Activated CD8-positive, alpha-beta memory T cell treated with anti-CD3 and anti-CD28 coated beads, Interleukin-2, amount 50 U/mL, for 1 hour (primary cell): ENCODE results near the gene LRRC75A.
"Not testable (repeated sequence)": the region's sequence is repeated elsewhere in the genome, so short reads cannot be mapped to it uniquely, and the experiment has no call there.

Source experiments
- DNase-seq: peaks from one replicate; pipeline ENCODE4 v3.0.0-alpha.2; 2020; ENCODE audit errors: extremely low read depth

The LRRC75A gene

DNA sequence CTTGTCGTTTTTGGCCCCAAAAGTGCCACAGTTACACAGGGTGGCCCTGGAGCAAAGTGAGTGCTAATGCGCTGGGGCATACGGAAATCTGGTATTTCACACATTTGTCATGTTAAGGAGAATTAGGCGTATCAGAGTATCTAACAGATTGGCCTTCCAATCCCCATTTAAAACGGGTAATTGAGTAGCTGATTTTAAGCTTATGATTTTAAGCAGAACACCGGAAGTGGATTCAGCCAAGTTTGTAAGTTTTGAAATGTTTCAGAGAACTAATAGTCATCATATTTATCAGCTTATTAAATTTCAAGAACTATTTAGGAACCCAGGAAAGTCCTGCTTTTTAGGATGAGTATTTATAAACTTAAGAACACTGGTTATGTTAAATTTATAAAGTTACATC is 19.5 kb downstream of the LRRC75A start:
- DNase-seq: no peak

DNA sequence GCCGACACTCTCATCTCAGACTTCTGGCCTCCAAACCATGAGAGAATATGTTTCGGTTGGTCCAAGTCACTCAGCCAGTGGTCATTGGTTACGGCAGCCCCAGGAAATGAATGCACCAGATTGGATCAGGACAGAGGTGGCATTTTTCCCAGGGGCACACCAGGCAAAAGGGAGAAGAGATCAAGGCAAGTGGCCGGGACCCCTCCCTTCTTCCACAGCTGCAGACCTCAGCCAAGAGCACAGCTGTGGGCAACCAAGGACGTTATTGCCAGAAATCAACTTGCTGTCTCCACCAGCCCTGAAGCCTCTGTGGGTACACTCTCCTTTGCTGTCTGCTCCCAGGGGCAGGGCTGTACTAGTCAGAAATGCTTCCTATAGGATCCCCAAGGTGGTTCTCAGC is 20.7 kb downstream of the LRRC75A start:
- no peak for DNase-seq

DNA sequence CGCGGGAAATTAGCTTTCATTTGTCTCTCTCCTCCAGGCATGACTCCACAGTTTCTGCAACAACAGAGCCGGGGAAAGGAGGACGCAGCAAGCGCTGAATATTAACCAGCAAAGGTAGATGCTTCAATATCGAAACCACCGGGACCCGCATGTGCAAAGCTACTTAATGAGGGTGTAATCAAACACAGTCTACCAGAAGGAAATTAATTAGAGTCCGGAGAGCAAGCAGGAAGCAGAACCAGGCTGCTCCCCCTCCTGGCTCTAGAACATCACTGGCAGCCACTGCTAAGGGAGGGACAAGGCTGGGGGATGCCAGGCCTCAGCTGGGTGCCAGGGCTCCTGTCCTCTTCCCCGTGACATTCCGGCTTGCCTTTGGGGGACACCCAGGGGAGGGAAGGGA is 21.7 kb downstream of the LRRC75A start:
- no peak for DNase-seq

DNA sequence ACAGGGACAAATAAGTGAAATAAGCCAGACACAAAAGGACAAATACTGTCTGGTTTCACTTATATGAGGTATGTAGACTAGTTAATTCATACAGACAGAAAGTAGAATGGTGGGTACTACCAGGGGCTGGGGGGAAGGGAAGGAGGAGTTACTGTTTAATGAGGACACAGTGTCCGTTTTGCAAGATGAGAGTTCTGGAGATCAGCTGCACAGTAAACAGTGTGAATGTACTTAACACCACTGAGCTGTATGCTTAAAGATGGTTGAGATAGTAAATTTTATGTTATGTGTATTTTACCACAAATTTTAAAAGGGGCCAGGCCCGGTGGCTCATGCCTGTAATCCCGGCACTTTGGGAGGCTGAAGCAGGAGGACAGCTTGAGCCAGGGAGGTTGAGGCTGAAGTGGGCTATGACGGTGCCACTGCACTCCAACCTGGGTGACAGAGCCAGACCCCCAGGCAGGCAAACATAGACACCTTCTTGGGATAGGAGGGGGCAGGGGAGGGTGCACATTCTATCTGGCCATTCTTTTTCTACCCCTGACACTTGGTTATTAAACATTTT is 23.5 kb downstream of the LRRC75A start:
- DNase-seq: no peak

DNA sequence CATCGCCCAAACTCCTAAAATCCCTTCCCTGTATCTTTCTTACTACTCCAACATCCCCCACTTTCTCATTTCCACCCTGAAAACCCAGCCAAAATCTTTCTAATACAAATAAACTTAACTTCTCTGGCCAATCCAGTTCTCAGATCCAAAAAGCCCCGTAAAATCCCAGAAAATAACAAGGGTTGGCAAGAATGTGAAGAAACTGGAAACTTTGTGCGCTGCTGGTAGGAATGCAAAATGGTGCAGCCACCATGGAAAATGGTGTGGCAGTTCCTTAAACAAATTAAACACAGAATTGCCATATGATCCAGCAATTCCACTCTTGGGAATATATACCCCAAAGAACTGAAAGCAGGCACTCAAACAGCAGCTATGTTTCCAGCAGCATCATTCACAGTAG is 24.1 kb downstream of the LRRC75A start:
- no peak for DNase-seq

DNA sequence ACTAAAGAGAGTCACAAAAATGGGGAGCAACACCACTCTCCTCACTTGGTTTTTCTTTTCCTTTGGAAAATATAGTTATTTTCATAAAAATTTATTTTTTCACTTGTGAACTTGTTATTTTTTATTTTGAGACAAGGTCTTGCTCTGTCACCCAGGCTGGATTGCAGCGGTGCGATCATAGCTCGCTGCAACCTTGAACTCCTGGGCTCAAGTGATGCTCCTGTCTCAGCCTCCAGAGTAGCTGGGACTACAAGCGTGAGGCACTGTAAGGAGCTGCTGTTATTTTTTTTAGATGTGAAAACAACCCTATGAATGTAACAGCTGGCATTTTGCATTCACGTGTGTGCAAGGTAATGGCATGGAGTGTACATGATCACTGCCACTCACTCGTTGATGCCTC is 24.9 kb downstream of the LRRC75A start:
- no peak for DNase-seq

DNA sequence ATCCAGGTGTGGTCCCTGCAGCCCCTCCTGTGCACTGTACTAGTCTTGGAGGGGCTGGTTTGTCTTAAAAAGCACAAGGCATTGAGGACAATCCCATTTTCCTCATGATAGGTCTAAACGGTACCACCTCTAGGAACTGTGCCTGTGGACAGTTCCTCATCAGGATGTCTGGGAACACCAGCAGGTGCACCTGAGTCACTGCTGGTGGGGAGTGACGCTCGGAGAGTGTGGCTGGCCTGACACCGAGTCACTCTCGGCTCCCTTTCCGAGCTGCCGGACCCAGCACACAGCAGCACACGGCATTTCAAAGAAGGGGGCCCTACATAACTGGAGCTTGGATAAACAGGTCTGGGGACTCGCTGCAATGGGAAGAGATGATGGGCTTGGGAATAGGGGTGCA is 25.6 kb downstream of the LRRC75A start:
- DNase-seq: no peak

DNA sequence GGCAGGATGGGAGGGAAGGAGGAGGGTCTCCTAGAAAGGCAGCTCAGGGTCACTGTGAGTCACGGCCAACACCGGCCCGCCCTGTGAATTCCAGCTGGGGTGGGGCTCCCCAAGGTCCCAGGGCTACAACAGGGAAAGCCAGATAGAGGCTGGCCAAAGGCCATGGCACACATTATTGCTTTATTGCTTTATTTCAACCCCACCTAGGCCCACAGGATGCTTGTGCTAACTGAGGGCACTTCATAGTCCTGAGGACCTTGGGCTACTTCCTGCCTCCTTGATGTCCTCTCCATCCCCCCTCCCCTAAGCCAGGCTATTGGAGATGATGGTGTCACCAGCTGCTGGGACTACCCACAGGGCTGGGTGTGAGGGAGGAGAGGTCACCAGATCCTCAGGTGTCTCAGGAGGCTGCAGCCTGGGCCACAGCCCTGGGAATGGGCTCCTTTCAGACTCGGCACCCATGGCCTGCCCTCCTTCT is 26.1 kb downstream of the LRRC75A start:
- no peak for DNase-seq

DNA sequence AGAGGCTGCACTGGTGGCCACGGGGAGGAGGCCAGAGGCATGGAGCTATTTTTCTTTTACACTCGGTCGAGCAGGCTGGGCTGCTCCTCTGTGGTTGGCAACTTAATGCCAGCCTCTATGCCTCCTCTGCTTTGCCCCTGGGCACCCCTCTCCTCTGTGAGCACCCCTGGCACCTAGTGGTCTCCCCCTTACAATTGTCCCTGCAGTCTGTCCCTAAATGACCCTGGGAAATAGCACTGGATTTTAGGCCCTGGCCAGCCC is 27.0 kb downstream of the LRRC75A start:
- DNase-seq: no peak

DNA sequence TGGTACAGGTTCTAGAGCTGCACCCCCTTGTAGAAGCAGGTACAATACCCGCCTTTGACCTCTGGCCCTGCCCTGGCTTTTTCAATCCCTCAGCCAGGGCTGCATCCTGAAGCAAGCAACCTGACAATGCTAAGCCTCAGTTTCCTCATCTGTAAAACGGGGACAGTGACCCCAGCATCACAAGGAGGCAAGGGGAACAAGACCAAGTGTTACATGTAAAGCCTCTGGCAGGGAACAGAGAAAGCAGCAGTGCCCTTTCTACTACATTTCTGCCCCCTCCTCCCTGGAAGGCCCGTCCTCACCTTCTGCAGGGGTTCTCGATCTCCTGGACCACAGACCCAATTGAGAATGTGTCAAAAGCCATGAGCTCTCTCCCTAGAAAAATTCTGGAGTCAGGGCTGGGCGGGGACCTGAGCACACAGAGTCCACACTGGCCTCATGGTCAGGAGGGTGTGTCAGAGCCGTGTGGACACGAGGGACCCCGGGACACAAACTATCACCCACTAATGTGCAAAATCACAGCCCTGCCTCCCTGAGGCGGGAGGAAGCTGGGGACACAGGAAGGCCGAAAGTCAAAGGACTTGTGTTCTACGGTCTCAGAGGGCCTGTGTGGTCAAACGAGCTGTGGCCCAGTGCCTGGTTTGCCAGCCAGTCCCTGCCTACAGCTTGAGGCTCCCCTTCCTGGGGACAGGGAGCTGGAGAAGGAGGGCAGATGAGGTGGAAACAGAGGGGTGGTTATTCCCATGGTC is 27.5 kb downstream of the LRRC75A start:
- no peak for DNase-seq

DNA sequence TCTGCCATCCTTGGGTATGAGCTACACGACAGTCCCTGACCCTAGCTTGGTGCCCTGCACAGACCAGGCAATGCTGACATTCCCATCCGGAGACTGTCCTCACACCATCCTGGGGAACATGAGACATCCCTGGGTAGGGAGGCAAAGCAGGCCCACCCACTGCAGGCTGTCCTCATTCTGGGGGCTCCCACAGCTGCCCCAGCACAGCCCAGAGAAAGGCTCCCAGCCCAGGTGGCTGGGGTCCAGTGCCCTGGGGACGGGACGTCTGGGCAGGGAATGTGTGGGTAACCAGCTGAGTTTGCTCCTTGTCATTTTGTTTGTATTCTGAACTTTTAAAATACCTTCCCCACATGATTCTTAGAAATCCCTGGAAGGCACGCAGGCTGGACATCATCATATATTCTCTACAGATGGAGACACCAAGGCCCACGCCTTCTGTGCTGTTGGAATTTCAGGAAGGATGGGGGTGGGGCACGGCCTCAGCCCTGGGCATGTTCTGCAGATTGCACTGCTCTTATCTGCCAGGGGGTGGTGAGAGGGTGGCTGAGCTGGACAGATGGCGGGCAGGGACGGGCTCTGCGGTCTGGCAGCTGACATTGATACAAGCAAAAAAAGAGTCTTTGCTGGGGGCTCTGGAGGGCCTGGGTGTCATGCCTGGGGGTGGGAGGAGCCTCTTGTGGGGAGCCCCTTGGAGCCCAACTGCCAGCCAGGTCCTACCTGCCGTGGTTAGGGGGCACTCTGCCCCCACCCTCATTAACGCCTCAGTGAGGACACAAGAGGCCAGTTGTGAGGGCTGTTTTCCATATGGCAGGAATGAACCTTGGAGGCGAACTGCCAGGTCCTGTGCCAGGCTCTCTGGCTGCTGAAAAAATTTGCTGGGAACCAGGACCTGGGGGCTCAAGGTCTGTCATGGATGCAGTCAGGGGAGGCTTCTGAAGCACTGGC is 28.4 kb downstream of the LRRC75A start:
- no peak for DNase-seq

DNA sequence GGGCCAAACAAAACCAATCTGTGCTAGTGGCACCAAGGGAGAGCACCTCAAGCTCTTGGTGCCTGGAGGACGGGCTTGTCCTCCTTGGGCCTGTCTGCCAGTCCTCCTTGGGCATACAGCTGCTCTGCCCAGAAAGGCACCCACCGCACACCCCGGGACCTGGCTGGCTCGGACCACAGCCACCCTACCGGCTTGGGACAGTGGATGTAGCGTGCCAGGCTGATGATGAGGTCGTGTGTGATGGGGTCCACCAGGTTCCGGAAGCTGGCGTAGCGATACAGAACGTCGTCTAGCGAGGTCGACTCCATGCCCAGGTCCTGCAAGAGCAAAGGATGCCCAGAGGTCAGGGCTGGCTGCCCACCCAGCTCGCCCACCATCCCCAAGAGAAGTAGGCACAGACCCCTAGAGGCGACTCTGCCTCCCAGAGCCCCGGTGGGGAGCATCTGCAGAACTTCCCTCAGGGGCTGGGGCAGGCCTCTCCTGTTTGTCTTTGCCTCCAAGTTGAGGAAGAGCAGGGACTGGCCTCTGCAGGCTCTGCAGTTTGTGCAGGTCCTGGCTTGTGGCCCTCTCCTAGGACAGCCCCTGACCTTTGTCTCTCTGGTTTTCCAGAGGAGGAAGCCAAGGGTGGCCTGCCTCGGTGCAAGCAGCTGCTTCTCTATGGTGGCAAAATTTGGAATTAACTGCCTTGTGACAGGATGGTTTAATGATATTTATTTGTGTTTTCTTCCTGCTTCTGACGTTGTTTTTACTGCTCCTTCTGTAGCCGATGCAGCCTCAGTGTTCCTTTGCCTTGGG is 29.7 kb downstream of the LRRC75A start:
- no peak for DNase-seq

DNA sequence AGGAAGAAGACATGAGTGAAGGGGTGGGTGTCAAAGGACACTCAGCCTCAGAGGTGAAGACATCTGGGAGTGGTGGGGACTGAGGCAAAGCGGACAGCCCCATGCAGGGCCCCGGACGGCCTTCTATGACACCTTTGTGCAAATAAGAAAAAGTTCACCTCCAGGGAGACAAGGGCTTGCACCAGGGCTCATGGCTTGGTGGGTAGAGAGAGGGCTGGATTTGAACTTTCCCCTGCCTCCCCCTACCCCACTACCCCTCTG is 30.5 kb downstream of the LRRC75A start:
- no peak for DNase-seq

DNA sequence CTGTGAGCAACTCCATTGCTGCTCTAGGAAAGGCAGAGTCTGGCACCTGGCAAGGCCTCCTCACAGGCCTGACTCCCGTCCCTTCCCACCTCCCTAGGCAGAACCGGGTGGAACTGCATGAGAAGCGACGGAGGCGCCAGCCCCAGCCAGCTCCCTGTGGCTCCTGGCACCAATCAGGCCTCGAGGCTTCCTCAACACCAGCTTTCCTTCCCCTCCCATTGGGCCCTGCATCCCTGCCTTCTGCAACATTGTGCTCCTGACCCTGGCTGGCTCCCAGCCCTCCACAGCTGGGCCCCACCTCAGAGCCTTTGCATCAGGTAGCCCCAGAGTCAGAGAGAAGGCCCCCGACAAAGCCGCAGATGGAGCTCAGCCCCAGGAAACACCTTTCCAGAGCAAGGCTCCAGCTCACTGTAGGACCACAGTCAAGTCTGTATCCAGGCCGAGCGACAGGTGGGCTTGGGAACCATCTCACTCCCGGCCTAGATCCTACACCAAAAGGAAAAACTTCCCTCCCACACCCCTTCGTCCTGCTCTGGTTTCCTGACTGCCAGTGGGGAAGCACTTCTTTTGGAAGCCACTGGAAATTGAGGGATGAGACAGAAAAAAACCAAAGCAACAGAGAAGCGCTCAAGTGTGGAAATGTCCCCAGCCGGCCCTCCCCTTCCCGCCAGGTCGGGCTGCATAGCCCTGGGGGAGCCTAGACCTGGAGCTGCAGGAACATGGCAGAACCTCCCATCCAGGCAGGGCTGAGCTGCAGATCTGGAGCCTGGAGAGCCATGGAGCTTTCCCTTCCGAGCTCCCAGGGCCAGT is 31.0 kb downstream of the LRRC75A start:
- DNase-seq: no peak

DNA sequence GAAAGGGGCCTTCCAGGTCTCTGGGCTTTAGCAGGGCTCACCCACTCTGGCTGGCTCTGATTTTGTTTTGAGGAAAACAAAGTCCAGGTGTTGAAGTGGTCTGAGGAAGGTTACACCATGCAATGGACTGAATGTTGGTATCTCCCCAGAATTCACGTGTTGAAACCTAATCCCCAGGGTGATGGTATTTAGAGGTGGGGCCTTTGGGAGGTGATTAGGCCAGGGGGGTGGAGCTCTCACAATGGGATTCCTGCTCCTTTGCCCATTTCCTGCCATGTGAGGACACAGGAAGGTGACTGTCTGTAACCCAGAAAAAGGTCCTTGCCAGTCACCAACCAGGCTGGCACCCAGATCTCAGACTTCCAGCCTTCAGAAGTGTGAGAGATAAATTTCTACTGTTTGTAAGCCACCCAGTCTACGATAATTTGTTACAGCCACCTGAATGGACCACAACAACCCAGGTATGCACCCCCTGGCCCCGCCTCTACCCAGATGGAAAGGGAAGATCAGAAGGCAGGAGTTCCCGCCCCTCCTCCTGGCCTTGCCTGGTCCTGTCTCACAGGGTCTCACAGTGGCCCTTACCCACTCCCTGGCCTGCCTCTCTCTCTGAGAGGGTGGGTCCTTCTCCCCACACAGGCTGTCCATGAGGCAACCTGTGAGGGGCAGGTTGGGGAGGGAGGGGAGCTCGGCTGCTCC is 32.0 kb downstream of the LRRC75A start:
- no peak for DNase-seq

DNA sequence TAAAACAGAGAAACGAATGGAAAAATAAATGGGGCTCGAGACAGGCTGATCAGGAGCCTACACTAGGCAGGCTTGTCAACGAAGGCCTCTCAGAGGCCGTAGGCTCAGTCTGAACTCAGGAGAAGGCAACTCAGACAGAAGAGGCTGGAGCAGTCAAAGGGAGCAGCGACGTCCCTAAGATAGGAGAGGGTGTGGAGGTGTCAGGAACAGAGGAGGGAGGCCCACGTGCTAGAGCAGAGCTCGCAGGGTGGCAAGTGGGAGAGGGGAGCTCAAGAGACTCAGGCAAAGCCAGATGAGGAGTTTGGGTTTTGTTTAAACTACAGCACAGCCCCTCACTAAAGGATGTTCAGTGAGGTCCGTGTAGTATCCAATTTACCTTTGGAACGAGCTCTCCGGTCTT is 32.7 kb downstream of the LRRC75A start:
- DNase-seq: no peak

DNA sequence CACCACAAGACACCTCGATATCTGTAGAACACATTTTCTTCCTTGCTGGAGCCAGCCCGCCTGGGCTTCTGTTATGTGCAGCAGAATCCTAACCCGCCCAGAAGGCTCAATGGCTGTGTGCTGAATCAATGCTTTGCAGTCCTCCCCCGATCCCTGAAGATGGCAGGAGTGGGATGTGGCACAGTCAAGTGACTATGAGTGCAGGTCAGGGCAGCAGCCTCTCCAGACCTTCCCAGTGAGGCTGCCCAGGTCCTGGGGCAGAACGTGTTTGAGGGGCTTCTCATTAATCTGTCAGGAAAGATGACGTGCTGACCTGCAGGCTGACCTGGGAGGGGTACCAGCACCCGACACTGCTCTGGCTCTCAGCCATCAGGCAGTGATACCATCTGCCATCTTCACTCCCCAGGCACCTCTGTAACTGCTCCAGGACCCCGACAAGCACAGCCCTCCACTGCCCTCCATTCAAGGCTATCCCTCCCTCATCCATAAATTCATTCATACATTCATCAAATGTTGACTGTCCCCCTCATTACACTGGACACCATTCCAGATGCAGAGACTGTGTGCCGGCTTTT is 35.2 kb downstream of the LRRC75A start:
- DNase-seq: no peak

DNA sequence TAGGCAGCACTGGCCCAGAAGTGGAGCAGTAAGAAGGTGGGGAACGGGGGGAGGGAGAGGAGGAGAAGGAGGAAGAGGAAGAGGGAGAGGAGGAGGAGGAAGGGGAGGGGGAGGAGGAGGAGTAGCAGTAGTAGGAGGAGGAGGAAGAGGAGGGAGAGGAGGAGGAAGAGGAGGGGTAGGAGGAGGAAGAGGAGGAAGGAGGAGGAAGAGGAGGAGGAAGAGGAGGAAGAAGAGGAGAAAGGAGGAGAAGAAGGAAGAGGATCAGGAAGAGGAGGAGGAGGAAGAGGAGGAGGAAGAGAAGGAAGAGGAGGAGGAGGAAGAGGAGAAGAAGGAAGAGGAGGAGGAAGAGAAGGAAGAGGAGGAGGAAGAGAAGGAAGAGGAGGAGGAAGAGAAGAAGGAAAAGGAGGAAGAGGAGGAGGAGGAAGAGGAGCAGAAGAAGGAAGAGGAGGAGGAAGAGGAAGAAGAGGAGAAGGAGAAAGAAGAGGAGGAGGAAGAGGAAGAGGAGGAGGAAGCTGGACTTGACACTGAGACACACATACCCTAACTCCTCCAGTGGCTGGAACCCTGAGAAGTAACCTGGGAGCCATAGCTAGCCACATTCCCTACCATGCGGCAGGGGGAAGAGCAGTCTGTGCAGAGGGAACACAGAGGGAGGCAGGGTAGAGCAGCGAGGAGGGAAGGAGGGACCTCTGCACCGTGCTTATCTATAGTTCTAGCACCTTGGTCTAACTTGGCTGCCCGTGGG is 35.8 kb downstream of the LRRC75A start:
- DNase-seq: no peak

DNA sequence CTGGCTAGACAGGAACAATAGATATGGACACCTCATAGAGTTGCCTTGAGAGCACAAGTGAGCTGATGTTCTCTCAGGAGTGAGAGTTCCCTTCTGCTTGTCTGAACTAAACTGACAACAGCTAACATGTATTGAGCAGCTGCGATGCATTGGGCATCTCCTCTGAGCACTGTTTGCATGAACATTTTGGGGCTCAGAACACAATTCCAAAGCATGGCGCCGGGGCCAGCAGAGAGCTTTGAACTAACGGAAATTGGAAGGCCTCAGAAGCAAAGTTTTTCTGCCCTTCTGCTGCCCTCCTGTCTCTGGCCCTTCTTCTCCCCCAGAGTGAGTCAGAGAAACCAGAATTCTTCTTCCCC is 38.5 kb downstream of the LRRC75A start:
- no peak for DNase-seq

DNA sequence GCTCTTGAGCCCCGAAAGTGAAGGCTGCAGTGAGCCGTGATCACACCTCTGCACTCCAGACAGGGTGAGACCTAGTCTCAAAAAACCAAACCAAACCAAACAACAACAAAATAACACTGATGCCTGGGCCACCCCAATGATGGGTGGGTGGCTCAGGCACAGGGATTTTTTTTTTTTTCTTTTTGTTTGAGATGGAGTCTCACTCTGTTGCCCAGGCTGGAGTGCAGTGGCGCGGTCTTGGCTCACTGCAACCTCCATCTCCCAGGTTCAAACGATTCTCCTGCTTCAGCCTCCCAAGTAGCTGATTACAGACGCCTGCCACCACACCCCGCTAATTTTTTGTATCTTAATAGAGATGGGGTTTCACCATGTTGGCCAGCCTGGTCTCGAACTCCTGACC is 39.7 kb downstream of the LRRC75A start:
- DNase-seq: not testable (repeated sequence)
